ENCODE results near the gene NFYC. TPM values are rescaled to one million over a fixed set of nuclear protein-coding genes. Genes with fewer than 3 reads are reported as not detected.

The NFYC gene
- total RNA-seq, 1 experiment from 2014 or later, result 61.6 TPM

GRCh38 chr1:40762144-40762923 lies 70.8 kb downstream of the NFYC start:
- intact Hi-C loops (cut with micrococcal nuclease; ENCODE audit: unreplicated experiment), result no loop called here
- H3K4me1 ChIP-seq, result no peaks in the 10 kb centered on the region
- H3K4me3 ChIP-seq (ENCODE audit: low read depth, low read length), result no peak overlapping the region
- no peaks in the 10 kb centered on the region for H3K9me3 ChIP-seq
- Mint-ChIP-seq H3K4me3 (ENCODE audit: unreplicated experiment) (no peak overlapping the region), H3K4me1 (ENCODE audit: low read depth, unreplicated experiment) (no peaks in the 10 kb centered on the region), H3K27me3 (ENCODE audit: insufficient read depth, unreplicated experiment) (no peaks in the 10 kb centered on the region), H3K9me3 (ENCODE audit: unreplicated experiment) (no peaks in the 10 kb centered on the region), H3K27ac (ENCODE audit: unreplicated experiment) (no peak overlapping the region), H3K36me3 (ENCODE audit: insufficient read depth, unreplicated experiment) (peaks cover 37% of the 10 kb centered on the region)
- DNase-seq, result no peak
- TF ChIP-seq CTCF (IDR thresholded peaks at IDR 0.05; ENCODE audit: insufficient read depth in 1 of 2, low read depth in 1 of 2, low read length in 1 of 2, severe bottlenecking in 1 of 2, unreplicated experiment in 1 of 2), result no peak
- CTCF ChIA-PET, result no interaction called here
- no peaks in the 10 kb centered on the region for H3K27me3 ChIP-seq (replicated peaks; ENCODE audit: control insufficient read depth, insufficient read depth, low read length)
- POLR2A ChIA-PET, result no interaction called here
- no TSS peak for BruUV-seq (replicated peaks)
- H3K36me3 ChIP-seq (ENCODE audit: control insufficient read depth, insufficient read depth, low read length), result peaks cover under 1% of the 10 kb centered on the region; the same call in 1 of the 2 replicates

GRCh38 chr1:40763742-40764532 lies 72.4 kb downstream of the NFYC start:
- peaks cover 41% of the 10 kb centered on the region for H3K36me3 Mint-ChIP-seq (ENCODE audit: insufficient read depth, unreplicated experiment)
- no peaks in the 10 kb centered on the region for H3K9me3 ChIP-seq
- no peak overlapping the region for H3K4me3 Mint-ChIP-seq (ENCODE audit: unreplicated experiment)
- no peaks in the 10 kb centered on the region for H3K9me3 Mint-ChIP-seq (ENCODE audit: unreplicated experiment)
- no peaks in the 10 kb centered on the region for H3K4me1 ChIP-seq
- H3K27me3 ChIP-seq (replicated peaks; ENCODE audit: control insufficient read depth, insufficient read depth, low read length), result no peaks in the 10 kb centered on the region
- H3K36me3 ChIP-seq (ENCODE audit: control insufficient read depth, insufficient read depth, low read length), result no peaks in the 10 kb centered on the region; the same call in 1 of the 2 replicates
- no peak overlapping the region for H3K4me3 ChIP-seq (ENCODE audit: low read depth, low read length)
- no peak for TF ChIP-seq CTCF (IDR thresholded peaks at IDR 0.05; ENCODE audit: insufficient read depth in 1 of 2, low read depth in 1 of 2, low read length in 1 of 2, severe bottlenecking in 1 of 2, unreplicated experiment in 1 of 2)
- no peak for DNase-seq
- CTCF ChIA-PET, result no interaction called here
- no peak overlapping the region for H3K27ac Mint-ChIP-seq (ENCODE audit: unreplicated experiment)
- intact Hi-C loops (cut with micrococcal nuclease; ENCODE audit: unreplicated experiment), result no loop called here
- no peaks in the 10 kb centered on the region for H3K4me1 Mint-ChIP-seq (ENCODE audit: low read depth, unreplicated experiment)
- H3K27me3 Mint-ChIP-seq (ENCODE audit: insufficient read depth, unreplicated experiment), result no peaks in the 10 kb centered on the region
- BruUV-seq (replicated peaks), result no TSS peak
- POLR2A ChIA-PET, result no interaction called here

GRCh38 chr1:40764981-40765380 lies 73.5 kb downstream of the NFYC start:
- ChIA-PET POLR2A (no interaction called here), CTCF (interaction anchor here (0.6 kb wide), 1 partner anchor 60 kb away, joined by 3 read pairs; no protein-coding TSS in a partner anchor)
- Mint-ChIP-seq H3K36me3 (ENCODE audit: insufficient read depth, unreplicated experiment) (peaks cover 31% of the 10 kb centered on the region), H3K9me3 (ENCODE audit: unreplicated experiment) (no peaks in the 10 kb centered on the region), H3K27ac (ENCODE audit: unreplicated experiment) (no peak overlapping the region), H3K4me1 (ENCODE audit: low read depth, unreplicated experiment) (no peaks in the 10 kb centered on the region), H3K4me3 (ENCODE audit: unreplicated experiment) (no peak overlapping the region), H3K27me3 (ENCODE audit: insufficient read depth, unreplicated experiment) (no peaks in the 10 kb centered on the region)
- Histone ChIP-seq H3K9me3 (no peaks in the 10 kb centered on the region), H3K27me3 (replicated peaks; ENCODE audit: control insufficient read depth, insufficient read depth, low read length) (no peaks in the 10 kb centered on the region), H3K4me1 (no peaks in the 10 kb centered on the region), H3K4me3 (ENCODE audit: low read depth, low read length) (no peak overlapping the region), H3K36me3 (ENCODE audit: control insufficient read depth, insufficient read depth, low read length) (no peaks in the 10 kb centered on the region; the same call in 1 of the 2 replicates)
- DNase-seq, result no peak
- intact Hi-C loops (cut with micrococcal nuclease; ENCODE audit: unreplicated experiment), result no loop called here
- TF ChIP-seq CTCF (IDR thresholded peaks at IDR 0.05; ENCODE audit: insufficient read depth in 1 of 2, low read depth in 1 of 2, low read length in 1 of 2, severe bottlenecking in 1 of 2, unreplicated experiment in 1 of 2), result no peak
- BruUV-seq (replicated peaks), result no TSS peak

Measured in Caco-2 (cell line).